PFSK-1 (cell line): ENCODE data around the gene FOXA3.

ENCODE experiments used
- FOXP2 ChIP-seq: optimal IDR thresholded peaks from 2 replicates; pipeline ENCODE3; 2011; ENCODE audit warnings: borderline replicate concordance, control low read depth, inconsistent platforms; ENCODE audit not compliant: insufficient read depth; ENCODE audit errors: extremely low read length, extremely low read depth
- POLR2AphosphoS5 ChIP-seq: IDR thresholded peaks from 2 replicates; pipeline ENCODE4 v1.6.1; 2012; ENCODE audit warnings: low read depth, mild to moderate bottlenecking, control low read depth, low read length, moderate library complexity
- REST ChIP-seq, 2 experiments: IDR thresholded peaks; 2 replicates each; pipeline versions ENCODE4 v1.6.1 to v1.8.0; 2011 to 2012; ENCODE audit warnings: low read depth in 2 of 2, low read length in 2 of 2, control low read depth in 1 of 2, inconsistent platforms in 1 of 2, mild to moderate bottlenecking in 1 of 2, moderate library complexity in 1 of 2; ENCODE audit not compliant: insufficient read depth in 1 of 2
- SIN3A ChIP-seq: IDR thresholded peaks from 2 replicates; pipeline ENCODE4 v1.6.1; 2012; ENCODE audit warnings: mild to moderate bottlenecking, low read length, moderate library complexity, borderline replicate concordance; ENCODE audit not compliant: insufficient read depth
- TAF1 ChIP-seq: IDR thresholded peaks from 2 replicates; pipeline ENCODE4 v1.6.1; 2012; ENCODE audit warnings: low read length, control low read depth, borderline replicate concordance; ENCODE audit not compliant: insufficient read depth

Gene FOXA3

GRCh38 chr19:45874620-45874966 is 10.5 kb downstream of the FOXA3 start:
- TF ChIP-seq REST (IDR thresholded peaks at IDR 0.05; ENCODE audit: insufficient read depth in 1 of 2, low read depth in 2 of 2, low read length in 2 of 2) = no peak
- no peak for TF ChIP-seq TAF1
- TF ChIP-seq POLR2AphosphoS5 = no peak
- no peak for TF ChIP-seq FOXP2
- no peak for TF ChIP-seq SIN3A

- TF ChIP-seq POLR2AphosphoS5 (no peak), TAF1 (no peak), REST (IDR thresholded peaks at IDR 0.05; ENCODE audit: insufficient read depth in 1 of 2, low read depth in 2 of 2, low read length in 2 of 2) (no peak), FOXP2 (no peak), SIN3A (no peak)
These were observed 12.0 kb downstream of the FOXA3 start for GRCh38 chr19:45876161-45876410.

GRCh38 chr19:45876411-45877197 is 12.5 kb downstream of the FOXA3 start:
- TF ChIP-seq FOXP2 = no peak
- TF ChIP-seq POLR2AphosphoS5 = no peak
- TF ChIP-seq REST (IDR thresholded peaks at IDR 0.05; ENCODE audit: insufficient read depth in 1 of 2, low read depth in 2 of 2, low read length in 2 of 2) = no peak
- TF ChIP-seq TAF1 = no peak
- no peak for TF ChIP-seq SIN3A

- TF ChIP-seq POLR2AphosphoS5 (no peak), REST (IDR thresholded peaks at IDR 0.05; ENCODE audit: insufficient read depth in 1 of 2, low read depth in 2 of 2, low read length in 2 of 2) (no peak), SIN3A (no peak), FOXP2 (no peak), TAF1 (no peak)
These were observed 14.1 kb downstream of the FOXA3 start for GRCh38 chr19:45878043-45878794.
